Activated naive CD4-positive, alpha-beta T cell treated with anti-CD3 and anti-CD28 coated beads, Interleukin-2, amount 50 U/mL, for 16 hours (primary cell): ENCODE measurements around the gene RNF26.
A peak's percentile ranks its signal among the peaks of the same experiment; 100 is the strongest.

ENCODE experiments used
- DNase-seq: peaks from one replicate; pipeline ENCODE4 v3.0.0-alpha.2; 2020

RNF26 gene

DNA sequence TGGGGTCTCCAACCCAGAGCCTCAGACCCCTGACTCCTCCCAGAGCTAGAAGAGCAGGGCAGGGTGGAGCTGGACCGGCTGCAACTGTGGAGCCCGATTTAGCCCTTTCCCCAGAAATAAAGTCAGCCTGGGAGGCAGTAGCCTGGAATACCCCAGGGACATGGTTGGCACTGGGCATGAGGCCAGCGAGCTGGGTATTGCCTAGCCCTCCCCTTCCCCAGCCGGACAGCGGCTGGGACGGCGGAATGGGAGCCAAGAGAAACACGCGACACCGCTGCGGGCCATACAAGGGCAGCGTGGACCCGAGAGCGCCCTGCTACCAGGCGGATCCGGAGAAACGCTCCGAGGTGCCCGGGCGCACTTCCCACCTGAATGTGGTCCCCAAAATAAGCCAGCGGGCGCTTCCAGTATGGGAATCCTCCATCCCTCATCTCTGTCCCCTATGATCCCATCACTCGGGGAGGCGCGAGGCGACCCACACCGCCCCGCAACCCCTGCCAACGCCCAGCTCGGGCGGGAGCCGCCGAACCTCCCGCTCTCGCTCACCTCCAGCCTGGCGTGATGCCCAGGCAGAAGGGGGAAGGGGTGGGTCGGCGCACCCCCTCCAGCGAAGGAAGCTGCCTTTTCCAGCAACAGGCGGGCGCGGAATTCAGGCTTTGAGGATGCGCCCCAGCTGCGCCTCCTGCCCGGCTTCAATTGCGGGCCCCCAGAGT, 18.2 kb upstream of the RNF26 start:
- no peak for DNase-seq

GRCh38 chr11:119316729-119317591, 17.4 kb upstream of the RNF26 start, which contains the start of gene MCAM:
TSS of gene MCAM (minus strand) at chr11:119317130. CDS start at chr11:119317101, 29 bp downstream.
- DNase-seq = no peak

DNA sequence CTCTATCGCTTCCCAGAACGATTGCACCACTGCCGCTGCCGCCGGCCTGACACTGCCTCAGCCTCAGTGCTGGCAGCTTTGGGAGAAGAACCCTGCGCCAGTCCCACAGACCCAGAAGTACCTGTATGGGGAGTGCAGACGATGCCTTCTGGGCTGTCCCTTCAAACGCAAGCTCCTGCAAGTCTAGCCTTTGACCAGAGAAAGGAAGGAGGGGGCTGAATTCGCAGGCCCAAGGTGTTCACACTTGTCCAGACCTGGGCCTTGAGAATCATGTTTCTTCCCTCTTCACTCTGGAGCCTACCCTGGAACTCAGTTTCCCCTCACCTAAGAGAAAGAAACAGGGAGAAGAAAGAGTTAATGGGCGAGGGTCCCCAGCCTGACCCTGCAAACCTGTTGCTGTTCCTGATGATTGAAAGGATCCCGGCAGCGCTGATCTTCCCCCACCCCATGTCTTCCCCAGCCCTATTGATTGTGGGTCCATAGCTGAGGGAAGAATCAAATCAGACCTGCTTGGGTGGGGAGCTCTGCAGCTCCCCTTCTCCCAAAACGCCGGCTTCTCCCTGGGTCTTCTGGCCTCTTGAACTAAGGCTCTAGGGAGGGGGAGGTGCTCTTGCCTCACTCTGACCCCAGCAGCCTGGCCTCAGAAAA, 16.6 kb upstream of the RNF26 start:
- DNase-seq = no peak

DNA sequence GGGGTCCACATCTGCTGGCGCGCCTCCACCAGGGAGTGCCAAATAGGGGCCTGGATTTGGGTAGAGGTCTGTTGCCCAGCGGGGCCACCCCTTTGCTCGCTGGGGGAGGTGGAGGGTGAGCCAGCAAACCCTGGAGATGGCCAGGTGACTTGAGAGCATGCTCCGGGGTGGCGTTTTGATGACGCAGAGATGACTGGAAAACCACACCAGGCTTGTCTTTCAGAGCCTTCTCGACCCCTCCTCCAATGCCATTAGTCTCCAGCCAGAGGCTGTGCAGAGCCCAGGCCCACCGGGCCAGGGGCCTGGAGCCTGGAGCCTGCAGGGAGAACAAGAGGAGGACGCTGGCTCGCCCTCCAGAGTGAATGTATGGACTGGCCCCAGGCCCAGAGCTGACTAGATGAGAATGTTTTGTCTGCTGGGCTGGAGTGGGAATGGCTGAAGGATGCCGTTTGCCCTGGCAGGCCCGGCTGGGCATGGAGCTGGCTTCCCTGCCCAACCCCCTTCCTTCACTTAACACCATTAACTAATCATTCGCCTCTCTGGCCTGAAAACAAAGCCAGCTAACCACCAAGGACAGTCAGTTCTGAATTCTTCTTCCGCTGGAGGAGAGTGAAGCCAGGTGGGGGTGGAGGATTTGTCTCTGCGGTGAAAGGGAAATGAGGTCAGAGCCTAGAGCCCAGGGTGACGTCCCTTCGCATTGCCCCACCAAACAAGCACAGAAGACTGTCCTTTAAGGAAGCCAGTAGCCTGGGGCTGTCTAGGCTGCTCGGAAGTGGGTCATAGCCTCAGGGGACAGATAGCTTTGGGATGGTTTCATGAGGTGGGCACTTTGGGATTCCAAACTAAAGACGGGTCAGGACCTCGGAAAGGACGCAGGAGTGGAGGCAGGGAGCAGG, 15.8 kb upstream of the RNF26 start:
- DNase-seq = no peak

DNA sequence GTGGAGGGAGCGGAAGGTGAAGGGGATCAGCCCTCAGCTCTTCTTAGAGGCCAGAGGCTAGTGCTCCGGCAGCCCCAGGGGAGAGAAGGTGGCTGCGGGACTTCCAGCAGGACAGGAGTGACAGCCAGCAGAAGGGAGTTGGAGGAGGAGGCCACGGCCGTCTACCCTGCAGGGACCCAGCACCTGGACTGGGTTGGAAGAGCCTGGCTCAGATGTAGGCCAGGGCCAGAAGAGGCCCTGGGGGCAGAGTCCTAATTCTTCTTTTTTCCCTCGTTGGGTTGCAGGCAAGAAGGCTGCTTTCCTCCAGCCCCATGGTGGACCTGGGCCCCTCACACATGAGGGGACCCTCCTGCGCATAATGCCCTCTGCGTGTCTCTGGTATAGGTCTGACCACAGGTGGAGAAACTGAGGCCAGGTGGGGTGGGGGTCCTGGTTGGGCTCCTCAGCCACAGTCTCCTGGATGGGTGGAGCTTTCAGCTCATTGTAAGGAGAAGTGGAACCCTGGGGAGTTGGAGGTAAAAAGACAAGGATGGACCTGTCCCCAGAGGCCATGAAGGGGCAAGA, 15.1 kb upstream of the RNF26 start:
- no peak for DNase-seq

GRCh38 chr11:119319700-119320239, 14.6 kb upstream of the RNF26 start:
- DNase-seq = no peak

GRCh38 chr11:119320240-119320775, 14.0 kb upstream of the RNF26 start:
- DNase-seq = no peak

DNA sequence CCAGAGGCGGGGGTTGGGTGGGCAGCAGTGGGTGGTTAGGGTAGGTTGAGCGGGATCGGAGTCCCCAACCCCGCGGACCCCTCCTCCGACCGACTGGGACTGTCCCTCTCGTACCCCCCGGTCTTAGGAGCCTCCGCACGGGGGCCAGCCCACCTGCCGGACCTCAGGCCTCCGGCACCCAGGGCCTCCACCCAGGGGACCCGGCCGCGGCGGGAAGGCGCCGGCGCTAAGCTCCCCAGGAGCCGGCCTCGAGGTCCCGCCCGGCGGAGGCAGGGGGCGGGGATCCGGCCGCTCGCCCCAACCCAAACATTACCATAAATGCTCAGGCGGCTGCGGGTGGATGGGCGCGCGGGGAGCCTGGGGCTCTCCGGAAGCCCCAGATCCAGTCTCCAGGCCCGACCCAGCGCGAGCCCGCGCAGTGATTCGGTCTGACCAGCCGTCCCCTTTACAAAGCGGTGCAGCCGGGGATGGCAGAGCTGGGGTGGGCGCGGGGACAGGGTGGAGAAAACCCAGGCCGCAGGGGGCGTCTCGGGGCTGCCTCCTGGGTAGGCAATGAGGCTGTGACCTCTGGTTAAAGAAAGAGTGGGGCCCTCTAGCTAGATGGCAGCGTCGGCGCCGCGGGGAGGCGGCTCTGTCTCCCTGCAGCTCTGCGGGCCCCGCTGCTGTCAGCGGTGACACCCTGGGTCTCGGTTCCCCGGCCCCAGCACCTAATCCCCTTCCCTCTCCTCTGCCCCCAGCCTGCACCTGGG, 13.4 kb upstream of the RNF26 start:
- DNase-seq = peak; percentile 43

GRCh38 chr11:119322360-119322739, 12.0 kb upstream of the RNF26 start:
- DNase-seq = no peak

GRCh38 chr11:119322921-119323531, 11.3 kb upstream of the RNF26 start:
- DNase-seq = no peak

GRCh38 chr11:119323532-119324033, 10.7 kb upstream of the RNF26 start:
- peak; percentile 79 for DNase-seq

- no peak for DNase-seq
These were observed 10.1 kb upstream of the RNF26 start for GRCh38 chr11:119324189-119324588.

DNA sequence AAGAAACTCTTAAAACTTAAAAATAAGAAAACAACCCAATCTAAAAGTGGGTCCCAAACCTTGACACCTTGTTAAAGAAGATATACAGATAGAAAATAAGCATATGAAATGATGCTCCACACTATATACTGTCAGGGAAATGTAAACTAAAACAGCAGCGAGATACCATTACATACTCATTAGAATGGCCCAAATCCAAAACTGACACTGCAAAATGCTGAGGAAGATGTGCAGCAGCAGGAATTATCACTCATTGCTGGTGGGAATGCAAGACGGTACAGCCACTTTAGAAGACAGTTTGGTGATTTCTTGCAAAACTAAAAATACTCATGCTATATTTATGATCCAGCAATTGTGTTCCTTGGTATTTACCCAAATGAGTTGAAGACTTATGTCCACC, 5.0 kb upstream of the RNF26 start:
- no peak for DNase-seq

DNA sequence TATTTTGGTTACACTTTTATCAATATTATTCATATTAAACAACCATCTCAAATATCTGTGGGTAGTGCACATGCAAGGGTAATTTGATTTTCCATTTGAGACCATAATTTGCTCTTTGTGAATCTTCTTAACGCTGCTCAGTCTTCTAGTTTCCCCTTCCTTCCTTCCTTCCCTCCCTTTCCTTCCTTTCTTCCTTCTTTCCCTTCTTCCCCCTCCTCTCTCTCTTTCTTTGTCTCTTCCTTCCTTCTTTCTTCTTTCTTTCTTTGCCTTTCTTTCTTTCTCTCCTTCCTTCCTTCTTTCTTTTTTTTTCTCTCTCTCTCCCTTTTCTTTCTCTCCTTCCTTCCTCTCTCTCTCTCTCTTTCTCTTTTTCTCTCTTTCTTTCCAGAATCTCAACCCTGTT, 4.1 kb upstream of the RNF26 start:
- no peak for DNase-seq

DNA sequence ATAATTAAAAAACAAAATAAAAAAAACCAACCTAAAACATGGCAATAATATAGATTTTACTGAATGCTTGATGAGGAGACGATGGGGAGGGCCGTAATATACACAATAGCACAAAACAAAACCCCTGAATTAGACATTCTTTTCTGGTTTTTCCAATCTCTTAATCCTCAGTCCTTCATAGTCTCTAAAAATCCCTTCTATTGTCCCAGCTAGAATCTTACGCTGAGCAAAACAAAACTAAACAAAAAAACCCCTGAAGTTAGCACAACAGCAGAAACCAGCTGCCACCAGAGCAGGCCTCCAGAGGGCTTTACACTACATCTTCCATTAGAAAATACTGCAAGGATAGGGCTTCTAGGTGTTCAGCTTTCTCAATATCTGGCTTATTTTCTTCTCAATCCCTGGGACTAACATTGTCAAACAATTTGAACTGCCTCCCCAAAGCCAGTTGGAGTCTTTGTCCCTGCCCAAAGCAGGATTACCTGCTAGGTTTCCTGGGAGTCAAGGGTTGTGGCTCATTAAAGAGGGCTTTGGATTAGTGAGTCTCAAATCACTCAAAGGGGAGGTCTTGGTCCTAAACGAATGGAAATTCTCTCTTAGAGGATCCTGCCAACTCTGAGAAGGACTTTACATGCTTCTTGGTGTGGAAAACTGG, 2.1 kb upstream of the RNF26 start:
- DNase-seq = no peak

DNA sequence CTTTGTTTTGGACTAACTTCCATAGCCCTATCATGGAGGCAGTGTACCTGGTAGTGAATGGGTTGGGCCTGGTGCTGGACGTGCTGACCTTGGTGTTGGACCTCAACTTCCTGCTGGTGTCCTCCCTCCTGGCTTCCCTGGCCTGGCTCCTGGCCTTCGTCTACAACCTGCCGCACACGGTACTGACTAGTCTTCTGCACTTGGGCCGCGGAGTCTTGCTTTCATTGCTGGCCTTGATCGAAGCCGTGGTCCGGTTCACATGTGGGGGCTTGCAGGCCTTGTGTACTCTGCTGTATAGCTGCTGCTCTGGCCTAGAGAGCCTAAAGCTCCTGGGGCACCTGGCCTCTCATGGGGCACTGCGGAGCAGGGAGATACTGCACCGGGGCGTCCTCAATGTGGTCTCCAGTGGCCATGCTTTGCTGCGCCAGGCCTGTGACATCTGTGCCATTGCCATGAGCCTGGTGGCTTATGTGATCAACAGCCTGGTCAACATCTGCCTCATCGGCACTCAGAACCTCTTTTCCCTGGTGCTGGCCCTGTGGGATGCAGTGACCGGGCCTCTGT, 846 bp downstream of the RNF26 start:
- DNase-seq = no peak

DNA sequence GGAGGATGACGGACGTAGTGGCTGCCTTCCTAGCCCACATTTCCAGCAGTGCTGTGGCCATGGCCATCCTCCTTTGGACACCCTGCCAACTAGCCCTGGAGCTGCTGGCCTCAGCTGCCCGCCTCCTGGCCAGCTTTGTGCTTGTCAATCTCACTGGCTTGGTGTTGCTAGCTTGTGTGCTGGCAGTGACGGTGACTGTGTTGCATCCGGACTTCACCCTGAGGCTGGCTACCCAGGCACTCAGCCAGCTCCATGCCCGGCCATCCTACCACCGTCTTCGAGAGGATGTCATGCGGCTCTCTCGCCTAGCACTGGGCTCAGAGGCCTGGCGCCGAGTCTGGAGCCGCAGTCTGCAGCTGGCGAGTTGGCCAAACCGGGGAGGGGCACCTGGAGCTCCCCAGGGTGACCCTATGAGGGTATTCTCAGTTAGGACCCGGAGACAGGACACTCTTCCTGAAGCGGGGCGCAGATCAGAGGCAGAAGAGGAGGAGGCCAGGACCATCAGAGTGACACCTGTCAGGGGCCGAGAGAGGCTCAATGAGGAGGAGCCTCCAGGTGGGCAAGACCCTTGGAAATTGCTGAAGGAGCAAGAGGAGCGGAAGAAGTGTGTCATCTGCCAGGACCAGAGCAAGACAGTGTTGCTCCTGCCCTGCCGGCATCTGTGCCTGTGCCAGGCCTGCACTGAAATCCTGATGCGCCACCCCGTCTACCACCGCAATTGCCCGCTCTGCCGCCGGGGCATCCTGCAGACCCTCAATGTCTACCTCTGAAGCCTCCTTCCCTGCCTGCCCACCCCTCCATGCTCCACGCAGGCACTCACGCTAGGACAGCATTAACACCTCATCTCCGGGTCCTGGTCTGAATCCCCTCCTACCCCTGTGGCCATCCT, 1.6 kb downstream of the RNF26 start:
- no peak for DNase-seq

- DNase-seq = no peak
These were observed 2.6 kb downstream of the RNF26 start for GRCh38 chr11:119336744-119337469.
